ENCODE results near the gene RIOK2.

Gene RIOK2

DNA sequence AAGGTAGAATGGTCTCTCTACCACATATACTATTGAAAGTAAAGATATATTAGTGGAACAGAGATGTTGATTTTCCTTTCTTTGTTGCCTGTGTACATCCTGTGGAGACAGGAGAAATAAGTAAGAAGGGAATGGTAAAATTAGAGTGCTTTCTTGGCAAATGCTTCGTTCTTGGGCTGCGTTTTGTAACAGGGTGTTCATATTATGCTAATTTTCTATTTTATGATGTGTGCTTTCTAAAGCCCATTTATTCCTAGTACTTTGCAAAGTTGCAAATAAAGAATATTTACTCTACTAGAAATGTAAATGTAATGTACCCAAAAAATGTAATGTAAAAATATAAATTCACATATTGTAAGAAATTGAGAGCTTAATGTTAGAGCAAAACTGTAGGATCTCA lies 40.5 kb upstream of the RIOK2 start:
- in situ Hi-C loops (cut with MboI; ENCODE audit: low sequenced_read_pairs, unreplicated experiment) = no loop called here
- TF ChIP-seq, protein P1, sequence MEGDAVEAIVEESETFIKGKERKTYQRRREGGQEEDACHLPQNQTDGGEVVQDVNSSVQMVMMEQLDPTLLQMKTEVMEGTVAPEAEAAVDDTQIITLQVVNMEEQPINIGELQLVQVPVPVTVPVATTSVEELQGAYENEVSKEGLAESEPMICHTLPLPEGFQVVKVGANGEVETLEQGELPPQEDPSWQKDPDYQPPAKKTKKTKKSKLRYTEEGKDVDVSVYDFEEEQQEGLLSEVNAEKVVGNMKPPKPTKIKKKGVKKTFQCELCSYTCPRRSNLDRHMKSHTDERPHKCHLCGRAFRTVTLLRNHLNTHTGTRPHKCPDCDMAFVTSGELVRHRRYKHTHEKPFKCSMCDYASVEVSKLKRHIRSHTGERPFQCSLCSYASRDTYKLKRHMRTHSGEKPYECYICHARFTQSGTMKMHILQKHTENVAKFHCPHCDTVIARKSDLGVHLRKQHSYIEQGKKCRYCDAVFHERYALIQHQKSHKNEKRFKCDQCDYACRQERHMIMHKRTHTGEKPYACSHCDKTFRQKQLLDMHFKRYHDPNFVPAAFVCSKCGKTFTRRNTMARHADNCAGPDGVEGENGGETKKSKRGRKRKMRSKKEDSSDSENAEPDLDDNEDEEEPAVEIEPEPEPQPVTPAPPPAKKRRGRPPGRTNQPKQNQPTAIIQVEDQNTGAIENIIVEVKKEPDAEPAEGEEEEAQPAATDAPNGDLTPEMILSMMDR (IDR thresholded peaks at IDR 0.05; ENCODE audit: borderline replicate concordance, control extremely low read depth, extremely low read depth, insufficient read depth, missing control alignments) = no peak

DNA sequence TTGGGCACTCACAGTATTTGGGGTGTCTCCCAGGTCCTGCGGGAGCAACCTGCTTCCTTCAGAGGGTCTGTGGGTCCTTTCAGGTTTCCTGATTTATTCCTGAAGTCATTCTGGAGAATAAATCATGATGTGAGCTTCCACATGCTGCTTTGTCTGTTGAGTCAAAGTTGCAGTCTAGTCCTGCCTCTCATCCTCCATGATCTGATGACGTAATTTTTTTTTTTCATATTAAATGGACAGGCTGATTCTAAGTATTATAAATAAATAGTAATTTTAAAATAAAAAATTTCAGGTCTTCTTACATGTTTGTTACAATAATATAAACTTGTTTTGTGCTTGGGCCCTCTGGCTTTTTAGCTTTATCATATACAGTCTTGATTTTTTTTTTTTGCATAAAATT lies 26.3 kb upstream of the RIOK2 start:
- no peak for DNase-seq (ENCODE audit: low spot score)
- TF ChIP-seq, protein P1 (IDR thresholded peaks at IDR 0.05; ENCODE audit: borderline replicate concordance, control extremely low read depth, extremely low read depth, insufficient read depth, missing control alignments) = no peak
- in situ Hi-C loops (cut with MboI; ENCODE audit: low sequenced_read_pairs, unreplicated experiment) = no loop called here

More for the DNA sequence above, 40.5 kb upstream of the RIOK2 start:
- no peak for DNase-seq (ENCODE audit: low spot score)

DNA sequence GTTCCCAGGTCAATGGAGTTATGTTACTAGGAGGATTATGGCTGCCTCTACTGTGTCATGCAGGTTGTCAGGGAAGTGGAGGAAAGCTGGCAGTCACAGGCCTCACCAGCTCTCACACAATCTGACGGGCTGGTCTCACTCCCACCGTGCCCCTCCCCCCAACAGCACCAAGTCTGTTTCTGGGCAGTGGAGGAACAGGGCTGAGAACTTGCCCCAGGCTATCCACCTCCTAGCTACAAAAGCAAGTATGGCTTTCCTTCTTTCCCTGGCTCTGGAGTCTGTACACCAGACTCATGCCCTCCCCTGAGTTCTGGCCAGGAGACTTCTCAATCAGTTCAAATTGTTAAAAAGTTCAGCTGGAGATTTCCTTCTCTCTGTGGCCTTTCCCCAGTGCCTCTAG lies 25.7 kb upstream of the RIOK2 start:
- in situ Hi-C loops (cut with MboI; ENCODE audit: low sequenced_read_pairs, unreplicated experiment) = no loop called here
- TF ChIP-seq, protein P1 (IDR thresholded peaks at IDR 0.05; ENCODE audit: borderline replicate concordance, control extremely low read depth, extremely low read depth, insufficient read depth, missing control alignments) = no peak
- no peak for DNase-seq (ENCODE audit: low spot score)

DNA sequence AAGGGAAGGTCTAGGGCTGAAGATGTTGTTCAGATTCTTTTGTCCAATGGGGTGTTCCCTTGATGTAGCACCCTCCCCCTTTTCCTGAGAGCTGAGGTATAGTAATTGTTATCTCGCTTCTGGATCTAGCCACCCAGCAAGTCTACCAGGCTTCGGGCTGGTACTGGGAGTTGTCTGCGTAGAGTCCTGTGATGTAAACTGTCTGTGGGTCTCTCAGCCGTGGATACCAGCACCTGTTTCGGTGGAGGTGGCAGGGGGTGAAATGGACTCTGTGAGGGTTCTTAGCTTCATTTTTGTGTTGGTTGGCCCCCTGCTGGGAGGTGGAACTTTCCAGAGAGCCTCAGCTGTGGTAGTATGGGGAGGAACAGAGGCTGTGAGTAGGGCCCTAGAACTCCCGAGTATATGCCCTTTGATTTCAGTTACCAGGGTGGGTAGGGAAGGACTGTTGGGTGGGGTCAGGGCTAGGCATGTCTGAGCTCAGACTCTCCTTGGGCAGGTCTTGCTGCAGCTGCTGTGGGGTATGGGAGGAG lies 25.2 kb upstream of the RIOK2 start:
- in situ Hi-C loops (cut with MboI; ENCODE audit: low sequenced_read_pairs, unreplicated experiment) = no loop called here

DNA sequence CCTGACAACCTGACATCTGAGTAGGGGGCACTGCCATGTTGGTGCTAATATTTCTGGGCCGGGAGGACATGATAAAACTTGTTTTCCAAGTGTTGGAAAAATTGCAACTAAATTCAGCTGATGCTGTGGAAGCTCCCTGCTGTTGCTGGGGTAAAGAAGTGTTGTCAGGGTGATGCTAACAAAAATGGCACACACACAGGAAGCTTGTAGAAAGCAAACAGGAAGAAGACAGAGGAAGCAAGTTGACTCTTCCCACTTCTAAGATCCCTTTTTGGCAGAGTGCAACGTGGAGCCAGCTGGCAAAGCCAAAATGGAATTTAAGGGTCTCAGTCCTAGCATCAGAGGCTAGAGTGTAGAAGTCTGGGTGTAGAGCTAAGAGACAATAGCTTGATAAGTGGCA lies 11.3 kb upstream of the RIOK2 start:
- DNase-seq (ENCODE audit: low spot score) = no peak
- TF ChIP-seq, protein P1 (IDR thresholded peaks at IDR 0.05; ENCODE audit: borderline replicate concordance, control extremely low read depth, extremely low read depth, insufficient read depth, missing control alignments) = no peak
- in situ Hi-C loops (cut with MboI; ENCODE audit: low sequenced_read_pairs, unreplicated experiment) = no loop called here

More for the DNA sequence above, 25.2 kb upstream of the RIOK2 start:
- no peak for DNase-seq (ENCODE audit: low spot score)
- TF ChIP-seq, protein P1 (IDR thresholded peaks at IDR 0.05; ENCODE audit: borderline replicate concordance, control extremely low read depth, extremely low read depth, insufficient read depth, missing control alignments) = no peak

DNA sequence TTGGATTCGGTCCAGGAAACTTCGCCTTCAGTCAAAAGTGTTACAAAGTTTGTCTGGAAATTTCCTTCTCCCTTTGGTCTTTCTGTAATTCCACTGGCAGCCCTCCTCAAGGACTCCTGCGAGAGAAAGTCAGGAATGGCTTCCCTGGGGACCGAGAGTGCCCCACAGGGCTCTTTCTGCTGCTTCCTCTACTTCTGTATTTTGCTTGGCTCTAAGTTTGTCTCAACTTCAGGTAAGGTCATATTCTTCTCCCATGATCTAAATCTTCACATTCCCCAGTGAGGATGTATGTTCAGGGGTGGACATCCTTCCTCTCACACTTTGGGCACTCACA lies 10.3 kb upstream of the RIOK2 start:
- TF ChIP-seq, protein P1 (IDR thresholded peaks at IDR 0.05; ENCODE audit: borderline replicate concordance, control extremely low read depth, extremely low read depth, insufficient read depth, missing control alignments) = no peak
- DNase-seq (ENCODE audit: low spot score) = no peak
- in situ Hi-C loops (cut with MboI; ENCODE audit: low sequenced_read_pairs, unreplicated experiment) = no loop called here
